ENCODE measurements around the gene EIF4E1B.

DNA sequence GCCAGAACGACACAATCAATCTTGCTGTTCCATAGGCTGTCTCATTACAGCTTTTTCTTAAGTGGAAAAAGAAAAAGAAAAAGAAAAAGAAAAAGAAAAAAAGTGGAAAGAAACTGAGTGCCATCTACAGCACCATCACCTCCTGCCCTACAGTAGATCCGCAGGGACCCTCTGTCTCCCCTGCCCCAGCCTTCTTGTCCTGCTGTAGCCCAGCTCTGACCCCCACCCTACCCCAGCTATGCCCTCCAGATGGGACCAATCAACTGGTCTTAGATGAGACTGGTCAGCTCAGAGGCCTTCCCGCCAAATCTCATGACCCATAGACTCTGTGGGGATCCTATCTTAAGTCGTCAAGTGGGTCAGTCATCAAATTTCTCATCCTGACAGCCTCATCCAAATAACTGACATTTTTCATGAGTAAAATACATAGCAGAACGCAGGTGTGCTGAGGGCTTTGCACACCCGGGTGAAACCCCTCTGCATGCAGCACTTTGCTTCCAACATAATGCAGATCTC, 51.6 kb downstream of the EIF4E1B start:
- no peak for TF ChIP-seq EZH2 (IDR thresholded peaks at IDR 0.05; ENCODE audit: borderline replicate concordance, low read length)
- TF ChIP-seq, protein P1, sequence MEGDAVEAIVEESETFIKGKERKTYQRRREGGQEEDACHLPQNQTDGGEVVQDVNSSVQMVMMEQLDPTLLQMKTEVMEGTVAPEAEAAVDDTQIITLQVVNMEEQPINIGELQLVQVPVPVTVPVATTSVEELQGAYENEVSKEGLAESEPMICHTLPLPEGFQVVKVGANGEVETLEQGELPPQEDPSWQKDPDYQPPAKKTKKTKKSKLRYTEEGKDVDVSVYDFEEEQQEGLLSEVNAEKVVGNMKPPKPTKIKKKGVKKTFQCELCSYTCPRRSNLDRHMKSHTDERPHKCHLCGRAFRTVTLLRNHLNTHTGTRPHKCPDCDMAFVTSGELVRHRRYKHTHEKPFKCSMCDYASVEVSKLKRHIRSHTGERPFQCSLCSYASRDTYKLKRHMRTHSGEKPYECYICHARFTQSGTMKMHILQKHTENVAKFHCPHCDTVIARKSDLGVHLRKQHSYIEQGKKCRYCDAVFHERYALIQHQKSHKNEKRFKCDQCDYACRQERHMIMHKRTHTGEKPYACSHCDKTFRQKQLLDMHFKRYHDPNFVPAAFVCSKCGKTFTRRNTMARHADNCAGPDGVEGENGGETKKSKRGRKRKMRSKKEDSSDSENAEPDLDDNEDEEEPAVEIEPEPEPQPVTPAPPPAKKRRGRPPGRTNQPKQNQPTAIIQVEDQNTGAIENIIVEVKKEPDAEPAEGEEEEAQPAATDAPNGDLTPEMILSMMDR (conservative IDR thresholded peaks at IDR 0.05 in 1 of 2, IDR thresholded peaks at IDR 0.05 in 1 of 2; ENCODE audit: extremely low read depth in 1 of 2, insufficient read depth in 1 of 2, low read depth in 1 of 2, low read length in 2 of 2), result no peak
